HG03520 (cell line): ENCODE results near the gene DHDDS.

ENCODE experiments used
- ATAC-seq: cut with Tn5 transposase; IDR thresholded peaks from one replicate; pipeline ENCODE4 v1.9.1; 2021; ENCODE audit warnings: mild to moderate bottlenecking, moderate library complexity; ENCODE audit not compliant: unreplicated experiment

DHDDS gene

DNA sequence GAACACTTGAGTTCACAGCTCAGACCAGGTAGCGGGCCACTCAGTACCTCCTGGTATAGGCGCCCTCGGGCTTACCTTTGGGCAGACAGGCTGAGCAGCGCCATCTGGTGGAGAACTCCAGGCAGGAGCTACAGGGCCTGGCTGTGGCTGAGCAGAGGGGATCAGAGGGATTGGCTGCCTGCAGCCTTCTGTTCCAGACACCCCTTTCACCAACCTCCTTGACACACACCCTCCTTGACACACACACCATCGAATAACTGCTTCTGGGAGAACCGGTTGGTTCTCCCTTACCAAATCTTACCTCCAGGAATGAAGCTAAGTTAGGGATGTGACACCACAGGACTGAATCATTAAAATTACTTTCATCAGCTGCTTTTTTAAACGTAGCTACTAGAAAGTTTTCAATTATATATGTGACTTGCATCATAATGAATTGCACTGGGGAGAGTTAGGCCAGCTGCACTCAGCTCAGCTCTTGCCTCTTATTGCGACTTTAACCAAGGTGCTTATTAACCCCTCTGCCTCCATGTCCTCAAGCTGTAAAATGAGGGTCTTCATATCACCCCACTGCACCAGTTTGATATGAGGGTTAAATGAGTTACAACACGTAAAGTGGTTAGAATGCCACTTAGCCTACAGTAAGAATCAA lies 14.9 kb upstream of the DHDDS start:
- ATAC-seq, result no peak

DNA sequence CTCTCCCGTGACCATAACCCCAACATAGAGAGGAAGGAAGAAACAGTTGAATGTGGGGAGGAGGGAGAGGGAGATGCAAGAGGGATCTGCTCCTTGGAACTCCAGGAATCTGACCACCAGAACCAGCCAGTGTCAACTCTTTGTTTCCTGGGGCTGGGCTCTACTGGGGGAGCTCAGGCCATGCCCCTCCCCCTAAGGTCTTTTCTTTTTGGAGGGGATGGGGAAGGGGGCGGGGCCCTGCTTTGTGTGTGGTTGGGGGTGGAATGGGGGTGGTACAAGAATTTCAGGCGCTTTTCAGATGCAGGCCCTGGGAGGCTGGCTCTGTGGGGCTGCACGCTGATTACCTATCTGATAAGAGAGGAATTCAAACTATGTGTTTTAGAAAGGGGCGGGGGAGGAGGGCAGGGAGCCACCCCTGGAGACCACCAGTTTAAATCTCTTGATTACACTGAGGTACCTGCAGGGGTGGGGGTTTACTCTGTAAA lies 13.2 kb upstream of the DHDDS start:
- no peak for ATAC-seq

DNA sequence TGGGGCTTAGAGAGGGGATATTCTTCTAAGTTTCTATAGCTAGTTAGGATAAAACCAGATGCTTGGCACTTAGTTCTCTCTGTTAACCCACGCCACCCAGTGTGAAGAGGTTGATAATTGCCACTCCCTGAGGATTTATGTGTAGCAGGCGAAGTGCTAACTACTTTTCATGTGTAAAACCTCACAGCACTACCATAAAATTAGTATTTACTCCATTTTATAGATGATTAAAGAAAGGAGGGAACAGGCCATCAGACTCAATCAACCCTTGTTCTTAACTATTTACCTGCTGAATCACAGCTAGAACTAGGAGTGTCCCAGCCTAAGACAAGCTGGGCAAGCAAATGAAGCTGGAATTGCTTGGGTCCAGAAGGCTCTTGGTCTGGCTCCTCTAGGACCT lies 12.6 kb upstream of the DHDDS start:
- ATAC-seq, result no peak

DNA sequence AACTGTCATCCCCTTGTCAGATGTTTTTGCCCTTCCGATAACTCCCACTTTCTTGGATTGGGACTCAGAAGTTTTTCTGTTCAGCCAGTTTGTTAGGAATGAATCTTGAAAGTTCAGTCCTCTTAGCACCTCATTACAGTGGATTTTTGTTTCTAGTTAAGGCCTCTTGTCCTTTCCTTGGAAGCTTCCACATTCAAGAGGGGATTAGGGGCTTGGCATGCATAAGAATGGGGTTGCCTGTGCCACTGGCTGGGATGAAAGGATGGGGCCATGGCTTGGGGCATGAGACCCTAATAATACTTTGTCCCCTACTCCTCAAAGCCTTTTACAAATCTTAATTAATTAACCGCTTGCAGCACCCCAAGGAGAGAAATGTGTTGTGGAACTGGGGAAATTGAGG lies 2.4 kb upstream of the DHDDS start:
- no peak for ATAC-seq

DNA sequence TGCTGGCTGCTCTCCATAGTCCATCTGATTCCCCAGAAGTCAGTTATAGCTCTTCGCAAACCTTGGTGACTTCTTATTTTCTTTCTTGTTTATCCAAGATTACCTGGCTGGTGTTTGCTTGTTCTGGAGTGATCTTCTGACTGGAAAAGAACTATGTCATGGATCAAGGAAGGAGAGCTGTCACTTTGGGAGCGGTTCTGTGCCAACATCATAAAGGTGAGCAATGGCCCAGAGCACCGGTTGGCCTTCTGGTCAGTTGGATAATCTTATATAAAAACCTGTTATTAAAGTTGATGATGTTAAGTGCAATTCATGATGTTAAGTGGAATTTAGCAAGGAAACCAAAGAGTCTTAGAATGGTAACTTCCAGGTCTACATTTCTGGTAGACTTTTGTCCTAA lies 672 bp downstream of the DHDDS start:
- ATAC-seq, result no peak

DNA sequence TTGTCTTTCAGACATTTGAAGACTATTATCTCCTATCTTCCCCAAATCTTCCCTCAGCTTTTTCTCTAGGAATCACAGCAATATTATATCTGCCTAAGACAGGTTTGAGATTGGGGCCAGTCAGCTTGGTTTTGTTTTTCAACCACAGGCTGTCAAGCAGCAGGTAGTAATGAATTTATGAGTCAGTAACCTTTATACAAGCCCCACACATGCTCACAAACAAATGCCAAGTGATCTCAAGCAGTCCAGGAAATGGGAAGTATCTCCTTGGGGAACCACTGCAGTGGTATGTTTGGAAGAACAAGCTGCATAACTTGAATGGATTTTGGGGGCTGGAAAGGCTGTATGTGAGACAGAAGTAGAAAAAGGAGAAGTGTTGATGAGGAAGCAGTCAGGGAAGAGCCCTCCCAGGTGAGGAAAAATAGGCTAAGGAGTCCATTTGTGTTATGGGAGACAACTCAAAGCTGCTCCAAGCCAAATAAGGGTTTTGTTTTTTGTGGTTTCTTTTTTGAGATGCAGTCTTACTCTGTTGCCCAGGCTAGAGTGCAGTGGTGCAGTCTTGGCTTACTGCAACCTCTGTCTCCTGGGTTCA lies 2.1 kb downstream of the DHDDS start:
- no peak for ATAC-seq

DNA sequence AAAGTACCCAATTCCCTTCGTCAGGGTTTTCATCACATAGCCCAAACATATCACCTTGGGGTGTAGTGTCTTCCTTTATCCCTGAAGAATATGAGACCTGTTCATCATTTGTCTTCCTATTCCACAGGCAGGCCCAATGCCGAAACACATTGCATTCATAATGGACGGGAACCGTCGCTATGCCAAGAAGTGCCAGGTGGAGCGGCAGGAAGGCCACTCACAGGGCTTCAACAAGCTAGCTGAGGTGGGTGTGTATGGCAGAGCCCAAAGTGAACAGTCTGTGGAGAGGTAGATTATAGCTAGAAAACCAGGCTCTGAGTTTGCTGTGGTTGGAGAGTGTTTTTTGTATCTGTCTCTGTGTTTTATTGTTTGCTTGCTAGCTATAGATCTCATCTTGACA lies 5.9 kb downstream of the DHDDS start:
- no peak for ATAC-seq

DNA sequence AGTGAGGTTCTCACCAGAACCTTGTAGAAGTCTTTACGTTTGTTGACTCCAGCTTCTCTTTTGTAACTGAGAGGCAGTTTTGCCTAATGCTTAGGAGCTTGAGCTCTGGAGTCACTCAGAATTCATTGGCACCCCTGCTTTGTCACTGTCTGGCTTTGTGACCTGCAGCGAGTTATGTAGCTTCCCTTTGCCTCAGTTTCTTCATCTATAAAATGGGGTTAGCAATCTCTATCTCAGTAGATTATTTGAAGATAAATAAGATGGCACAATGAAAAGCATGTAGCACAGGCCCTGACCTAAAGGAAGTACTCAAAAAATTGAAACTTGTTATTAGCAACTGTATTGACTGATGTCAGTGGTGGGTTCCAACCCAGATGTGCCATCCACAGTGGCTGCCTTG lies 8.1 kb downstream of the DHDDS start:
- no peak for ATAC-seq

DNA sequence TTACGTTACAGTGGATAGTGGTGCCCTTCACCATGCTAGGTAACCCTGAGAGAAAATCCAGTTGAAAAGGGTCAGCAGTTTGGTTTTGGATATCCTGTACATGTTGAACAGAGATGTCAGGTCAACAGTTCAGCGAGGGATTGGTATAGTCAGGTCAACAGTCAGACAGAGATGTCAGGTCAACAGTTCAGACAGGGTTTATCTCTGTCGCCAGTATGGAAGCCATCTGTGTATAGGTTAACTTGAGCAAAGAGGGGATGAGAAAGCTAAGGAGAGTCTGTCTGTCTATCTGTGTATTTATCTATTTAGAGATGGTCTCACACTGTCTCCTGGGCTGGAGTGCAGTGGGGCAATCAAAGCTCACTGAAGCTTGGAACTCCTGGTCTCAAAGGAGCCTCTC lies 17.7 kb downstream of the DHDDS start:
- ATAC-seq, result no peak

DNA sequence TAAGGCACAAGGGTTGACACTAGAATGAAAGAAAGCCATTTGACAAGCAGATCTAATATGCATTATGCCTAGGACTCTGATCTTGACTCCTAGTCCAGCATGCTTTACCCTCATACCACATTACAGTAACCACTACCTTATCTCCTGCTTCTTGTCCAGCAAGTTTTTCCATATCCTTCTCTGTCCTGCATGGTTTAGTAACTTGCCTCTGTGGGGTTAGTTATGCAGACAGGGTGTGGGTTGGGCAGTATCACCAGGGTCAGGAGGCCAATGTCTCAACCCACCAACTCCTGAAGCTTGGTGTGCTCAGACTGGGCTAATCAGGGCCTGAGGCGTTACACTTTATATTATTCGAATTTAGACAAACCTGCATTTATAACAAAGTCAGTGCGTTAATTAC lies 18.8 kb downstream of the DHDDS start:
- ATAC-seq, result no peak

DNA sequence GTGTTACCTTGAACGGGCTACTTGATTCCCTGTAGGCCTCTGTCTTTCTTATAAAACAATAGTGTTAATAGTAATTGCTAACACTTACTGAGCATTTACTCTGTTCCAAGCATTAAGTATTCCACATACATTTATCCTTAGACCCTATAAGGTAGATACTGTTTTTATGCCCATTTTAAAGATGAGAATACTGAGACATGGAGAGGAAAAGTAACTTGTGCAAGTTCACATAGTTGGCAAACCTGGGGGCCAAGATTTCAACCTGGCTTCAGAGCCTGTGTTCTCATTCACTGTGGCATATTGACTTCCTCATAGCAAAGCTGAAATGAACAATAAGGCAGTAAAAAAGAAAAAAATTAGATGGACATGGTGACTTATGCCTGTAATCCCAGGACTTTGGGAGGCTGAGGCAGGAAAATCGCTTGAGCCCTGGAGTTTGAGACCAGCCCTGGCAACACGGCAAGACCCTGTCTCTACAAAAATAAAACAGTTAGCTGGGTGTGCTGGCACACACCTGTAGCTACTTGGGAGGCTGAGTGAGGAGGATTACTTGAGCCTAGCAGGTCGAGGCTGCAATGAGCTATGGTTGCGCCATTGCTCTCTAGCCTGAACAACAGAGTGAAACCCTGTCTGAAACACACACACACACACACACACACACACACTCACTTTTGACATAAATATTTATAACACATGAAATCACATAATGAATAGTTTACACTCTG lies 20.5 kb downstream of the DHDDS start:
- no peak for ATAC-seq

DNA sequence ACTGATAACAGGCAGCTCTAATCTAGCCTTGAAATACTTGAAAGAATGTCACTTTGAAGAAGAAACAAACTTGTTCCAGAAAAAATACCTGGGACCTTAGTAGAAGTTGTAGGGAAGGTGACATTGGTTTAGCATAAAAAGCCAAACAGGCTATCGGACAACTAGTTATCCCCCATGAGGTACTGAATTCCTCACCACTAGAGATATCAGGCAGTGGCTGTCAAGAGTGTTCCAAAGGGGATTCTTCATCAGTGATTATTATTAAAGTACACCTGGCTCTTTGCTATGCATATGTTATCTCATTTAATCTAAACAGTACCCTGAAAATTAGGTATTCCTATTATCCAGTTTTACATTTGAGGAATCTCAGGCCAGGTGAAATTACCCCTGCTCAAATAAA lies 27.0 kb downstream of the DHDDS start:
- no peak for ATAC-seq

DNA sequence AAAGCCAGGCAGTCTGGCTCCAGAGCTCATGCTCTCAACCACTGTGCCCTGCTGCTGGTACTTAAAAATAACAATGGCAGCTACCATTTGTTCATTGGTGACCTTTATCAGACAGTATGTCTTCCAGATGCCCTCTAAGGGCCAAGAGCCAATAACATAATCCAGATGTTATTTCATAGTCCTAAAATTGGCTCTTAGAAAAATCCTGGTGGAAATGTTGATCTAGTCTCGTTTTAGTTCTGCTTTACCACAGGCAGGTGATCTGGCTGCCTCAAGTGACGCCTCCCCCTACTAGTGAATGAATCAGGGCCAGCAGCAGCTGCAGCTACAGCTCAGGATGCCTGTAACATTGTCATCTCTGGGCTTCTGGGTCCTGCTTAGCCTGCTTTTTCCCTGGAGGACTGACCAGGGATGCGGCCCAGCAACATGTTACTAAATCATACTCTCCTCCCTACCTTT lies 27.5 kb downstream of the DHDDS start:
- ATAC-seq, result no peak

DNA sequence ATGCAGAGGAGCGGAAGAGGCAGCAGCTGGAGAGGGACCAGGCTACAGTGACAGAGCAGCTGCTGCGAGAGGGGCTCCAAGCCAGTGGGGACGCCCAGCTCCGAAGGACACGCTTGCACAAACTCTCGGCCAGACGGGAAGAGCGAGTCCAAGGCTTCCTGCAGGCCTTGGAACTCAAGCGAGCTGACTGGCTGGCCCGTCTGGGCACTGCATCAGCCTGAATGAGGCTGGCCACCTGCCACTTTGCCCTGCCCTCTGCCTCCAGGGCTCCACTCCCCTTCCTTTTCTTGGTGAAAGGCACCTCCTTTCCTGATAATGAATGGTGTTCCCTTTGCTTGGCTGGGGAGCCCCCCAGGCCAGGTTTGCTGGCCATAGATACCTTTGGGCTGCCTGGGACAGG lies 36.8 kb downstream of the DHDDS start:
- ATAC-seq, result no peak

DNA sequence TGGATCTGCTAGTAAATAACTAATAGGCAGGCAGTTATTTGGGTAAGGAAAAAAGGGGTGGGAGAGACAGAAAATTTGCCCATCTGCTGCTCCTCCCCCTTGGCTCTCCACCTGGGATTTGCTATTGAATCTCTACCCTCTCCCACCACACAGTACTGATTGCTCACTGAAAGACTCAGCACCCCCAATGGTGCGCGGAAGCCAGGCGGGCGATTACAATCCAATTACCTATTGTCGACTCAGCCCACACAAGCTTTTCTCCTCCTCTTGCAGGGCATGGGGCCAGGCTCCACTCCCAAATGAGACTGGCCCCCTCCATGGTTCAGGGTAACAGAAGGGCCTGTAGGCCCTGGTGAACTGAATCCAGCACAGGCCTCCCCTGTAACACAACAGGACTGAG lies 37.4 kb downstream of the DHDDS start:
- ATAC-seq, result no peak

DNA sequence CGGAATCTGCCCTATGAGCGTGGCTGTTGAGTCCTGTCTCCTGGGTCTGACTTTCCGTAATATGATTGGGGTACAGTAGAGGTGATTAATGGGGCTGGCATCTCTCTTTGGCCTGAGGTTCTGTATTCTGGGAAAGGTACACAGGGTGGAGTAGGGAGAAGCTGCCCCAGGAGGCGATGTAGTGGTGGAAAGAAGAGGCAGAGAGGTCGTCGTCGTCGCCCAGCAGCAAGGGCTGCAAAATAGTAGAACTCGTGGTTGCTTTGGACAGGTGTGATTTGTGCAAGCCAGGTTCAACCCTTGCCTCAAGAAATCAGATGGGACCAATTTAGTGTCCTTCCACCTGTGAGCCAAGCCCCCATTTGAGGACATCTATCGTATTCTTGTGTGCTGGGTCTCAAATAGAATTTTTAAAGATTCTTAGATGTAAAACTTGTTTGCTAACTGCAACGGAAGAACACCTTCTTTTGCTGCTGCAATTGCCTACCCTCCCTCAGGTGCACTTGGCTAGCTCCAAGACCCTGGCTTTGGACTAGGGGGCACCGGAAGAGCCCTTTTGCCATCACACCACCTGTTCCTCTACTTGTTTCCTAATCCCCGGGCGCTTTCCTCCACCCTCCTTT lies 38.9 kb downstream of the DHDDS start:
- ATAC-seq, result no peak

DNA sequence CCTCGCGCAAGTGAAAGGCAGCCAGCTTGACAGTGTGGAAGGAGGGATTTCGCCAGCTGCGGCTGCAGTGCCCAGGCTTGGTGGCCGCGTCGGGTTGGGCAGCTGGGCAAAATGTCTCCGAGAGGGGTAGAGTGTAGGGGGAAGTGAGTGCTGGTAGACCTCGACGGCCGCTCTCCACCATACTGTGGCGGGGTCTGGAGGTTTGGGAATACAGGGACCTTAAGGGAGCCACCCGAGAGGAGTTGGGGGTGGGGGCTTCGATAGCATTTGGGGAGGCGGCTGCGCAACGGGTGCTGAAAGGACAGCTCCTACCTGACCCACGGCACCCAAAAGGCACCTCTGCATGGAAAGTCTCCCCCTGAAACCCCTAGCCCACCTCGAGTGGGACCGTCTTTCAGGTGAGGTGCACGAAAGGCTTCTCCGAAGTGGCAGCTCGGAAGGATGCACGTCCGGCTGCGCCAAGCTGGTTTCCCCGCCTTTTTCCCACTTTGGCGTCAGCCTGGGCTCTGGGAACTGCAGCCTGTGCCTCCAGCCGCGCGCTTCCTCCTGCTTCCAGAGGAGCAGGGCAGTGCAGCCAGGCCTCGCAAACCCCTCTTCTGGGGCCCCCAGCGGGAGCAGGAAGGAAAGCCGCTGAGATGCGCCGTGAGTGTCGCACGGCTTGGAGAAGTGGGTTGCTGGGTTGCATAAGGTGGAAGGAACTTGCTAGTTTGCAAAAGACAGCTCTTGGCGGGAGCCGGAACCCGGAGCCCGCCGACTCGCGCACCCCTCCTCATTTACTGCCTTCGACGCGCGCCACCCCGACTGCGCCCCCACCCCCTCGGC lies 39.6 kb downstream of the DHDDS start:
- peak; percentile 8 for ATAC-seq

DNA sequence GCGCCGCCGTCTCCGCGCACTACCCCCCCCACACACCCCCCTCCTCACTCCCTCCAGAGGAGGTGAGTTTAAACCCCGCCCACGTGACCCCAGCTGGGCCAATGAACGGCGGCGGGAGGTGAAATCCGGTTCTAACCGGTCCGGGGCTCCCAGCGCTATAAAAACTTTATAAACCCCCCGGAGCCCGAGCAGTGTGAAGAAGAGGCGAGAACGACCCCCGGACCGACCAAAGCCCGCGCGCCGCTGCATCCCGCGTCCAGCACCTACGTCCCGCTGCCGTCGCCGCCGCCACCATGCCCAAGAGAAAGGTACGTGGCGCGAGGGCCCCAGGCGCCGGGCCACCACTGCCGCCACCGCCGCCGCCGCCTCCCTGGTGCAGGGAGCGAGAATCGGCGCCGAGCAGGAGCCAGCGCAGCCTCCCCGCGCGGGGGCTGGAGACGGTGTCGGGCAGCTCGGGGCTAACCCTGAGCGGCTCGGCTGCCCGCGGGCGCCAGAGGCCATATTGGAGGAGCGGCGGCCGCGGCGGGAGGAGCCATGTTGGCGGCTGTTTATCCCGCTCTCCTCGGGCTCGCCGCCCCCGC lies 40.3 kb downstream of the DHDDS start, which contains the start of gene HMGN2:
Gene HMGN2, plus strand, starts transcription at position 121 of the 581 bp plus-strand sequence. Its CDS starts 173 bp downstream, at position 294.
- ATAC-seq, result peak; percentile 35

DNA sequence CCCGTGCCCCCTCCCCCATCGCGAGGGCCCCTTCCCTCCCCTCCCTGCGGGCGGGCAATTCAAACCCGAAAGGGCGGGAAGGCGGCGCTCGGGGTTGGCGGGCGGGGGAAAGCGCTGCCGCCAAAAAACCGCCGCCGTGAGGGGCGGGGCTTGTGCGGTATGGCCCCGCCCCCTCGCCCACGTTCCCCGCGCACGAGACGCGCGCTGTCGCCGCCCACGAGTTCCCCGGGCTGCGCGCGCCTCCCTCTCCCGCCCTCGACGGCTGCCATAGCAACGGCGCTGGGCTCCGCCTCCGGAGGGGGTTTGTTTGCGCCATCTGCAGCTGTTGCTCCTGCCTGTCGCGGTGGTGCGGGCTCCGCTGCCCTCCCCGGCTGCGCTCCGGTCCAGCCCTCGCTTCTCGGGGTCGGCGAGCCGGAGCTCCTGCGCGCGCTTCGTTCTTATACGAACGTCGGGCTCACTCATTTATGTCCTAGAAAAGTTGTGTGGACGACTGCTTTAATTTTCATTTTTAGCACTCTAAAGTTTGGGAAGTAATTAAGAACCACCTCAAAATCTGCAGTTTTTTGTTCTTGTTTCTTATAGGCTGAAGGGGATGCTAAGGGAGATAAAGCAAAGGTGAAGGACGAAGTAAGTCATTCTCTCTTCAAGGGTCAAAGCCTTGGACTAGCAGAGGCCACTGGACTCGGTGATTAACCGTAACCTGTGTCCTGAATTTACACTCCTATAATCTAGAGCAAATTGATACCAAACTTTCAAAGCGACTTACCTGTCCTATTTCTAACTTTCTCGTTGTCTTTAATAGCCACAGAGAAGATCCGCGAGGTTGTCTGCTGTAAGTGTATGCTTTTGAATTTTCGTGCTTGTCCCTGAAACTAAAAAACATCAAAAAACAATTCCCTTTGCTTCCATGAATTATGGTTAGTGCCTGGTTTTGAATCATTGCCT lies 41.1 kb downstream of the DHDDS start:
- ATAC-seq, result peak; percentile 66
